Measurements from ENCODE around the gene ZSCAN25. TPM values are rescaled to one million over a fixed set of nuclear protein-coding genes. Genes with fewer than 3 reads are reported as not detected.

Gene ZSCAN25
- polyA plus RNA-seq, 1 donor from 2014 or later, result 12.2 TPM

GRCh38 chr7:99625961-99626360 lies 9.2 kb downstream of the ZSCAN25 start:
- Histone ChIP-seq H3K79me2 (replicated peaks; ENCODE audit: insufficient read depth, low read length) (no peaks in the 10 kb centered on the region), H3K9ac (ENCODE audit: low read length) (no peak overlapping the region), H2AFZ (ENCODE audit: low read depth, low read length) (no peak overlapping the region), H3K4me3 (ENCODE audit: low read length) (no peak overlapping the region), H3F3A (ENCODE audit: insufficient read depth, low read length, poor library complexity, severe bottlenecking) (no peaks in the 10 kb centered on the region), H3K36me3 (ENCODE audit: insufficient read depth, low read length) (peaks cover 10% of the 10 kb centered on the region), H3K27me3 (ENCODE audit: insufficient read depth, low read depth, low read length) (no peaks in the 10 kb centered on the region), H4K20me1 (ENCODE audit: insufficient read depth) (no peaks in the 10 kb centered on the region), H3K27ac (ENCODE audit: low read length) (no peak overlapping the region), H3K9me3 (ENCODE audit: low read length) (no peaks in the 10 kb centered on the region), H3K4me2 (ENCODE audit: low read length) (no peak overlapping the region), H3K9me2 (ENCODE audit: insufficient read depth, low read length) (no peaks in the 10 kb centered on the region)
- TF ChIP-seq RAD21 (conservative IDR thresholded peaks at IDR 0.05) (no peak), SMC3 (conservative IDR thresholded peaks at IDR 0.05; ENCODE audit: poor library complexity) (no peak), EZH2 (IDR thresholded peaks at IDR 0.05; ENCODE audit: borderline replicate concordance, insufficient read depth, low read length, poor library complexity, severe bottlenecking) (no peak), CTCF (IDR thresholded peaks at IDR 0.05; ENCODE audit: poor library complexity, severe bottlenecking) (no peak)

- Histone ChIP-seq H3K9me2 (ENCODE audit: insufficient read depth, low read length) (no peaks in the 10 kb centered on the region), H3K27me3 (ENCODE audit: insufficient read depth, low read depth, low read length) (no peaks in the 10 kb centered on the region), H3K9me3 (ENCODE audit: low read length) (no peaks in the 10 kb centered on the region), H3K36me3 (ENCODE audit: insufficient read depth, low read length) (peaks cover 4% of the 10 kb centered on the region), H3K79me2 (replicated peaks; ENCODE audit: insufficient read depth, low read length) (no peaks in the 10 kb centered on the region), H3K4me3 (ENCODE audit: low read length) (no peak overlapping the region), H4K20me1 (ENCODE audit: insufficient read depth) (no peaks in the 10 kb centered on the region), H3F3A (ENCODE audit: insufficient read depth, low read length, poor library complexity, severe bottlenecking) (no peaks in the 10 kb centered on the region), H2AFZ (ENCODE audit: low read depth, low read length) (no peak overlapping the region), H3K27ac (ENCODE audit: low read length) (no peak overlapping the region), H3K9ac (ENCODE audit: low read length) (no peak overlapping the region), H3K4me2 (ENCODE audit: low read length) (no peak overlapping the region)
- no peak for TF ChIP-seq CTCF (IDR thresholded peaks at IDR 0.05; ENCODE audit: poor library complexity, severe bottlenecking)
- no peak for TF ChIP-seq EZH2 (IDR thresholded peaks at IDR 0.05; ENCODE audit: borderline replicate concordance, insufficient read depth, low read length, poor library complexity, severe bottlenecking)
- TF ChIP-seq MXI1 (conservative IDR thresholded peaks at IDR 0.05; ENCODE audit: poor library complexity, severe bottlenecking), result no peak
- no peak for TF ChIP-seq POLR2AphosphoS5 (IDR thresholded peaks at IDR 0.05)
- no peak for TF ChIP-seq TAF1 (IDR thresholded peaks at IDR 0.05; ENCODE audit: low read depth)
- TF ChIP-seq SMC3 (conservative IDR thresholded peaks at IDR 0.05; ENCODE audit: poor library complexity), result no peak
- TF ChIP-seq, protein P1, sequence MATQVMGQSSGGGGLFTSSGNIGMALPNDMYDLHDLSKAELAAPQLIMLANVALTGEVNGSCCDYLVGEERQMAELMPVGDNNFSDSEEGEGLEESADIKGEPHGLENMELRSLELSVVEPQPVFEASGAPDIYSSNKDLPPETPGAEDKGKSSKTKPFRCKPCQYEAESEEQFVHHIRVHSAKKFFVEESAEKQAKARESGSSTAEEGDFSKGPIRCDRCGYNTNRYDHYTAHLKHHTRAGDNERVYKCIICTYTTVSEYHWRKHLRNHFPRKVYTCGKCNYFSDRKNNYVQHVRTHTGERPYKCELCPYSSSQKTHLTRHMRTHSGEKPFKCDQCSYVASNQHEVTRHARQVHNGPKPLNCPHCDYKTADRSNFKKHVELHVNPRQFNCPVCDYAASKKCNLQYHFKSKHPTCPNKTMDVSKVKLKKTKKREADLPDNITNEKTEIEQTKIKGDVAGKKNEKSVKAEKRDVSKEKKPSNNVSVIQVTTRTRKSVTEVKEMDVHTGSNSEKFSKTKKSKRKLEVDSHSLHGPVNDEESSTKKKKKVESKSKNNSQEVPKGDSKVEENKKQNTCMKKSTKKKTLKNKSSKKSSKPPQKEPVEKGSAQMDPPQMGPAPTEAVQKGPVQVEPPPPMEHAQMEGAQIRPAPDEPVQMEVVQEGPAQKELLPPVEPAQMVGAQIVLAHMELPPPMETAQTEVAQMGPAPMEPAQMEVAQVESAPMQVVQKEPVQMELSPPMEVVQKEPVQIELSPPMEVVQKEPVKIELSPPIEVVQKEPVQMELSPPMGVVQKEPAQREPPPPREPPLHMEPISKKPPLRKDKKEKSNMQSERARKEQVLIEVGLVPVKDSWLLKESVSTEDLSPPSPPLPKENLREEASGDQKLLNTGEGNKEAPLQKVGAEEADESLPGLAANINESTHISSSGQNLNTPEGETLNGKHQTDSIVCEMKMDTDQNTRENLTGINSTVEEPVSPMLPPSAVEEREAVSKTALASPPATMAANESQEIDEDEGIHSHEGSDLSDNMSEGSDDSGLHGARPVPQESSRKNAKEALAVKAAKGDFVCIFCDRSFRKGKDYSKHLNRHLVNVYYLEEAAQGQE (IDR thresholded peaks at IDR 0.05; ENCODE audit: borderline replicate concordance), result no peak
- no peak for TF ChIP-seq EP300 (conservative IDR thresholded peaks at IDR 0.05; ENCODE audit: poor library complexity, severe bottlenecking)
- no peak for TF ChIP-seq RAD21 (conservative IDR thresholded peaks at IDR 0.05)
Measured at GRCh38 chr7:99626661-99627060, 9.9 kb downstream of the ZSCAN25 start.

Measured in neural cell (in vitro differentiated cells).